ENCODE data around the gene SMOC2.

DNA sequence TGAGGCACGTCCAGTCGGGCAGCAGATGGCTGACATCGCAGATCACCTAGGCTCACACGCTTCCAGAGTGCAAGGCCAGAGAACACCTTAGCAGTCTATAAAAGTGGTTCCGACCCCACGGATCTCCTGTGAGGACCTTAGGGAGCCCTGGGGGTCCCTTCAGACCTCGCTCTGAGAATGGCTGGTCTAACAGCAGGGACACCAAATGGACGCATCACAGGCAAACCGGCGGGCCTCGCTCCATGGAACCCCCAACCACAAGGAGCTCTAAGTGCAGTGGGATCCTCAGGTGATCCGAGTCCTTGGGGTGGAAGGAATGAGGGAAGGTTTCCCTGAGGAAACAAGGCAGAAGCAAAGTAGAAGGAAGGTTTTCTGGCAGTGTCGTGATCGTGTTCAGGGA lies 135.4 kb downstream of the SMOC2 start:
- TF ChIP-seq, protein P1, sequence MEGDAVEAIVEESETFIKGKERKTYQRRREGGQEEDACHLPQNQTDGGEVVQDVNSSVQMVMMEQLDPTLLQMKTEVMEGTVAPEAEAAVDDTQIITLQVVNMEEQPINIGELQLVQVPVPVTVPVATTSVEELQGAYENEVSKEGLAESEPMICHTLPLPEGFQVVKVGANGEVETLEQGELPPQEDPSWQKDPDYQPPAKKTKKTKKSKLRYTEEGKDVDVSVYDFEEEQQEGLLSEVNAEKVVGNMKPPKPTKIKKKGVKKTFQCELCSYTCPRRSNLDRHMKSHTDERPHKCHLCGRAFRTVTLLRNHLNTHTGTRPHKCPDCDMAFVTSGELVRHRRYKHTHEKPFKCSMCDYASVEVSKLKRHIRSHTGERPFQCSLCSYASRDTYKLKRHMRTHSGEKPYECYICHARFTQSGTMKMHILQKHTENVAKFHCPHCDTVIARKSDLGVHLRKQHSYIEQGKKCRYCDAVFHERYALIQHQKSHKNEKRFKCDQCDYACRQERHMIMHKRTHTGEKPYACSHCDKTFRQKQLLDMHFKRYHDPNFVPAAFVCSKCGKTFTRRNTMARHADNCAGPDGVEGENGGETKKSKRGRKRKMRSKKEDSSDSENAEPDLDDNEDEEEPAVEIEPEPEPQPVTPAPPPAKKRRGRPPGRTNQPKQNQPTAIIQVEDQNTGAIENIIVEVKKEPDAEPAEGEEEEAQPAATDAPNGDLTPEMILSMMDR (IDR thresholded peaks at IDR 0.05) = no peak
- no peak for TF ChIP-seq POLR2A (IDR thresholded peaks at IDR 0.05)
- TF ChIP-seq POLR2AphosphoS5 (IDR thresholded peaks at IDR 0.05) = no peak
- TF ChIP-seq EP300 (IDR thresholded peaks at IDR 0.05) = no peak
